Neuron (in vitro differentiated cells): ENCODE results near the gene ADCK1.
"Not testable (repeated sequence)": the region's sequence is repeated elsewhere in the genome, so short reads cannot be mapped to it uniquely, and the experiment has no call there.

Experiments
- H2AFZ ChIP-seq: one replicate; pipeline ENCODE4 v1.6.1; 2013; ENCODE audit warnings: low read depth, mild to moderate bottlenecking, inconsistent platforms, low read length, moderate library complexity
- H3K27me3 ChIP-seq: one replicate; pipeline ENCODE4 v1.6.1; 2013; ENCODE audit warnings: low read length; ENCODE audit not compliant: insufficient read depth
- H3K36me3 ChIP-seq: one replicate; pipeline ENCODE4 v1.6.1; 2013; ENCODE audit warnings: low read length; ENCODE audit not compliant: insufficient read depth
- H3K4me1 ChIP-seq: one replicate; pipeline ENCODE4 v1.6.1; 2013; ENCODE audit warnings: low read length; ENCODE audit not compliant: insufficient read depth
- H3K4me3 ChIP-seq: 2 replicates; pipeline ENCODE4 v1.5.1; 2013; ENCODE audit warnings: mild to moderate bottlenecking, low read length, moderate library complexity
- H3K9me3 ChIP-seq: one replicate; pipeline ENCODE4 v1.6.1; 2013; ENCODE audit warnings: low read length

The ADCK1 gene

GRCh38 chr14:77878783-77879182 is 78.9 kb downstream of the ADCK1 start:
- H3K4me3 ChIP-seq, result no peak overlapping the region
- no peaks in the 10 kb centered on the region for H3K36me3 ChIP-seq
- no peaks in the 10 kb centered on the region for H3K4me1 ChIP-seq
- H2AFZ ChIP-seq, result no peak overlapping the region
- H3K9me3 ChIP-seq, result no peaks in the 10 kb centered on the region
- no peaks in the 10 kb centered on the region for H3K27me3 ChIP-seq

DNA sequence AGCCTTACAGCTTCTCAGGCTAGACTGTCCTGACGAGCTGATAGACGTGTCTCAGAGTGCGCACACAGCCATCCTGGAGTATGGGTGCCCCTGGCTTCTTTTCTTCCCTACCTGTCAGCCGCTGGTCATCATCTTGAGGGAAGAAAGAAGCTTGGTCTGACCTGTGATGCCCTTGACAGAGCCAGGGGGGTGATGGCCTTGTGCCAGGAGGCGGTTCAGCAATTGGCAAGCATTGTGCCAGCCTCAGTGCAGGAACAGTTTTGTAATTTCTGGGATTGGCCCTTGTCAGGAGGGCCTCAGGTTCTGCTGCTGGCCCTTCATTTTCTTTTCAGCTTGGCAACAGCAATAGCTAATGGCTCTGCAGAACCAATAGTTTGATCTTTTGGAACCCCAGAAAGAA is 80.1 kb downstream of the ADCK1 start:
- Histone ChIP-seq H3K9me3 (no peaks in the 10 kb centered on the region), H2AFZ (no peak overlapping the region), H3K36me3 (no peaks in the 10 kb centered on the region), H3K27me3 (no peaks in the 10 kb centered on the region), H3K4me1 (no peaks in the 10 kb centered on the region), H3K4me3 (no peak overlapping the region)

DNA sequence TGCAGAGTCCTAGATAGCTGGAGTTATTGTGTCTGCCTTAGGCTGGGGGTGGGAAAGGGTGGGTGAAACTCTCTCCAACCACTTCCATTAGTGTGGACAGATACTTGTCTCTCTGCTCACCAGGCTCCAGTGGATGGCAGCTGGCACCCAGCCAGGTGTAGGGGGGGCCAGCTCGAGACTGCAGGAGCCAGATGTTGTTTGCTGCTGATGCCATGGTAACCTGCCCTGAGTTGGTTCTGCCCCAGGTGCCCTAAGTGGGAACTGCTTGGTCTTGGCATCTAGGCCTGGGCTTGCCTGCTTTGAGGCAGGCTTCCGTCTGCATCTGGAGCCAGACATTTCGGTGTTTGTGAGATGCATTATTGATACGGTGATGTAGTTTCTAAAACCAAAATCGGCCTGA is 82.2 kb downstream of the ADCK1 start:
- Histone ChIP-seq H3K9me3 (no peaks in the 10 kb centered on the region), H3K4me1 (no peaks in the 10 kb centered on the region), H2AFZ (no peak overlapping the region), H3K36me3 (no peaks in the 10 kb centered on the region), H3K27me3 (no peaks in the 10 kb centered on the region), H3K4me3 (no peak overlapping the region)

GRCh38 chr14:77882636-77883035 is 82.7 kb downstream of the ADCK1 start:
- no peaks in the 10 kb centered on the region for H3K4me1 ChIP-seq
- H3K27me3 ChIP-seq, result no peaks in the 10 kb centered on the region
- no peaks in the 10 kb centered on the region for H3K9me3 ChIP-seq
- H3K4me3 ChIP-seq, result no peak overlapping the region
- H3K36me3 ChIP-seq, result no peaks in the 10 kb centered on the region
- H2AFZ ChIP-seq, result no peak overlapping the region

- Histone ChIP-seq H3K27me3 (no peaks in the 10 kb centered on the region), H3K36me3 (no peaks in the 10 kb centered on the region)
These were observed 83.4 kb downstream of the ADCK1 start for GRCh38 chr14:77883131-77883846.

DNA sequence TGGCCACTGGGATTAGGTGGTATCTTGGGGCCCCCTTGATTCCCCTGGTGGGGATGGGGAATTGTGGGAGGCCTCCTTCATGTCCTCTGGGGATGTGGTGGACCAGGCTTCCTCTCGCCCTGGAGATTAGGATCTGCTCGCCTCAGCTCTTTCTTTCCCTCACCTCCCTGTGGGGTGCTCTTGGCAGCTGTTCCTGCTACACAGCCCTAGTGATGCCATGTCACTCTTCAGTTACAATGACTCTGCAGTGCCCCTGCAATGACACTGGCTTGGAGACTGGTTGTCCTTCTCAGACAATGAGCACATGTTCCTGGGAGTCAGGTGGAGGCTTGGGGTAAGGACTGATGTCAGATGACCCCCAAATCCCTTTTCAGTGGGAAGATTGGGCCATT is 83.9 kb downstream of the ADCK1 start:
- H3K4me3 ChIP-seq, result no peak overlapping the region
- no peaks in the 10 kb centered on the region for H3K4me1 ChIP-seq
- H2AFZ ChIP-seq, result no peak overlapping the region
- H3K36me3 ChIP-seq, result no peaks in the 10 kb centered on the region
- peaks cover 2% of the 10 kb centered on the region for H3K9me3 ChIP-seq
- H3K27me3 ChIP-seq, result no peaks in the 10 kb centered on the region

More at GRCh38 chr14:77883131-77883846, 83.4 kb downstream of the ADCK1 start:
- no peak overlapping the region for H3K4me3 ChIP-seq
- no peaks in the 10 kb centered on the region for H3K4me1 ChIP-seq
- no peak overlapping the region for H2AFZ ChIP-seq
- peaks cover 2% of the 10 kb centered on the region for H3K9me3 ChIP-seq

DNA sequence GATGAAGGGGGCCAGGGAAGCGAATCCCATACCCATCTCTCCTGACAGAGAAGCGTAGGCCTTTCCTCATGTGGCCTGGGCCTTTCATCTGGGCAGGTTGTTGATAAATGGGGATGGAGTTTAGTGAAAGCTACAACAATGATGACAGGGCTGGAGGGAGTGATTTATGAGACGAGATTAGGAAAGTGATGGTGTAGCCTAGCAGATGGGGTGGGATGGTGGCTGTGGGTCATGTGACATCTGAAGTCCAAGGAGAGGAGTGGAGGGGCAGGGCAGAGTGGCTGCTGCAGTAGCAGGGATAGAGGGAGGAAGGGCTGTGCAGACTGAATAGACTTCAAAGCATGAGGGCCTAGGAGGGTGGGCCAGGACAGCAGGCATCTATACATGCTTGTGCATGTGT is 85.5 kb downstream of the ADCK1 start:
- no peak overlapping the region for H2AFZ ChIP-seq
- no peaks in the 10 kb centered on the region for H3K4me1 ChIP-seq
- peaks cover 2% of the 10 kb centered on the region for H3K9me3 ChIP-seq
- H3K27me3 ChIP-seq, result no peaks in the 10 kb centered on the region
- H3K4me3 ChIP-seq, result no peak overlapping the region
- H3K36me3 ChIP-seq, result no peaks in the 10 kb centered on the region

GRCh38 chr14:77886010-77886409 is 86.1 kb downstream of the ADCK1 start:
- Histone ChIP-seq H3K4me3 (no peak overlapping the region), H3K27me3 (no peaks in the 10 kb centered on the region), H3K9me3 (peaks cover 2% of the 10 kb centered on the region), H3K4me1 (no peaks in the 10 kb centered on the region), H3K36me3 (no peaks in the 10 kb centered on the region), H2AFZ (no peak overlapping the region)

DNA sequence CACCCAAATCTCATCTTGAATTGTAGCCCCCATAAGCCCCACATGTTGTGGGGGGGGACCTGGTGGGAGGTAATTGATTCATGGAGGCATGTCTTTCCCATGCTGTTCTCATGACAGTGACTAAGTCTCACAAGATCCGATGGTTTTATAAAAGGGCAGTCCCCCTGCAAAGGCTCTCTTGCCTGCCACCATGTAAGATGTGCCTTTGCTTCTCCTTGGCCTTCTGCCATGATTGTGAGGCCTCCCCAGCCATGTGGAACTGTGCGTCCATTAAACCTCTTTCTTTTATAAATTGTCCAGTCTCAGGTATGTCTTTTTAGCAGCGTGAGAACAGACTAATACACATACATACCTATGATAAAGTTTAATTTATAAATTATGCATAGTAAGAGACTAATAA is 89.0 kb downstream of the ADCK1 start:
- H3K9me3 ChIP-seq, result not testable (repeated sequence)

GRCh38 chr14:77889971-77890442 is 90.1 kb downstream of the ADCK1 start:
- Histone ChIP-seq H3K4me1 (no peaks in the 10 kb centered on the region), H3K36me3 (no peaks in the 10 kb centered on the region), H2AFZ (no peak overlapping the region), H3K4me3 (no peak overlapping the region), H3K9me3 (peaks cover 2% of the 10 kb centered on the region), H3K27me3 (no peaks in the 10 kb centered on the region)

More for the DNA sequence above, 89.0 kb downstream of the ADCK1 start:
- not testable (repeated sequence) for H3K4me3 ChIP-seq, H3K4me1 ChIP-seq, H3K27me3 ChIP-seq, H2AFZ ChIP-seq, H3K36me3 ChIP-seq

DNA sequence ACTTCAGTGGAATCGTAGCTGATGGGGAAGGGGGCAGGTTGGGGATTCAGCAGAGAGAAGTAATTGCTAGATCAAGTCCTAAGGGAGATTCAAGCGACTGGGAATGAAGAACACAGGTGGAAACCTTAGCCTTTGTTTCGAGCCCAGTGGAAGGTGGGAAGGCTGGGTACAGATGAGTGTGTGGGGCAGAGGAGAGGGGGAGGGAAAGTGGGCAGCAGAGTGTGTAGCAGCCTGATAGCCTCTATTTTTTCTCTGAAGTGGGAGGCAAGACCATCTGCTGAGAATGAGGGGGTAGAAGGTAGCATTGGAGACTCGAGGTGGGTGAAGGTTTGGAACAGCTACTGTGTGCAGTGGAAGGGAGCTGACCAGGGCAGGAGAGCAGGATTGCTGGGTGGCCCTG is 91.0 kb downstream of the ADCK1 start:
- Histone ChIP-seq H3K27me3 (no peaks in the 10 kb centered on the region), H2AFZ (no peak overlapping the region), H3K4me3 (no peak overlapping the region), H3K9me3 (peaks cover 2% of the 10 kb centered on the region), H3K4me1 (no peaks in the 10 kb centered on the region), H3K36me3 (no peaks in the 10 kb centered on the region)

- H3K4me3 ChIP-seq, result no peak overlapping the region
- H2AFZ ChIP-seq, result no peak overlapping the region
- no peaks in the 10 kb centered on the region for H3K36me3 ChIP-seq
- H3K27me3 ChIP-seq, result no peaks in the 10 kb centered on the region
- H3K4me1 ChIP-seq, result no peaks in the 10 kb centered on the region
- peaks cover 2% of the 10 kb centered on the region for H3K9me3 ChIP-seq
These were observed 92.5 kb downstream of the ADCK1 start for GRCh38 chr14:77892381-77892871.

- Histone ChIP-seq H3K36me3 (no peaks in the 10 kb centered on the region), H3K27me3 (no peaks in the 10 kb centered on the region), H3K4me3 (no peak overlapping the region), H3K4me1 (no peaks in the 10 kb centered on the region), H3K9me3 (peaks cover 2% of the 10 kb centered on the region), H2AFZ (no peak overlapping the region)
These were observed 93.1 kb downstream of the ADCK1 start for GRCh38 chr14:77892890-77893484.
